ENCODE measurements around the gene FBXW7. TPM values are rescaled to one million over a fixed set of nuclear protein-coding genes. Genes with fewer than 3 reads are reported as not detected.

FBXW7 gene
- total RNA-seq, 2 donors from 2014 or later = 29.3 to 29.5 TPM

DNA sequence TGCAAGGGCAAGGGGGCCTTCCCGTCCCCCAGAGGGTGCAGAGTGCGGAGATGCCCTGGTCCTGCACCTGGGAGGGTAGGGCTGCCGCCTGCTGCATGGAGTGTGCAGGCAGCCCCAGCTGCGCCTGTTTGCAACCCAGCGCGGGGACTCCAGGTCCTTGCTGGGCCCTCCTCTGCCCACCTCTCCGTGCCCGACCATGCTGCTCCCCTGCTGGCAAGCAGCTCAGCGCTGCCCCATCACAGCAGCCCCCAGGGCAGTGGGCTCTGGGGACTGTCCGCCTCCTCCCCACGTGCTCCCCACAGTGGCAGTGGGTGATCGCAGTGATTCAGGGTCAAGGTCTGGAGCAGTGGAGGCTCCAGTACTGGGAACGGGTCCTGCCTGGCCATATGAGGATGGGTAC lies 5.0 kb upstream of the FBXW7 start:
- H3K27me3 ChIP-seq = no peaks in the 10 kb centered on the region
- intact Hi-C loops (cut with DNase I) = no loop called here
- H3K9ac ChIP-seq (ENCODE audit: low read depth in 2 of 2, low read length in 2 of 2) = no peak overlapping the region
- H3K9me3 ChIP-seq = no peaks in the 10 kb centered on the region
- H3K4me1 ChIP-seq = no peaks in the 10 kb centered on the region
- H3K27ac ChIP-seq = no peak overlapping the region
- H3K4me3 ChIP-seq = no peak overlapping the region
- no peaks in the 10 kb centered on the region for H3K36me3 ChIP-seq
- TF ChIP-seq, protein P1, sequence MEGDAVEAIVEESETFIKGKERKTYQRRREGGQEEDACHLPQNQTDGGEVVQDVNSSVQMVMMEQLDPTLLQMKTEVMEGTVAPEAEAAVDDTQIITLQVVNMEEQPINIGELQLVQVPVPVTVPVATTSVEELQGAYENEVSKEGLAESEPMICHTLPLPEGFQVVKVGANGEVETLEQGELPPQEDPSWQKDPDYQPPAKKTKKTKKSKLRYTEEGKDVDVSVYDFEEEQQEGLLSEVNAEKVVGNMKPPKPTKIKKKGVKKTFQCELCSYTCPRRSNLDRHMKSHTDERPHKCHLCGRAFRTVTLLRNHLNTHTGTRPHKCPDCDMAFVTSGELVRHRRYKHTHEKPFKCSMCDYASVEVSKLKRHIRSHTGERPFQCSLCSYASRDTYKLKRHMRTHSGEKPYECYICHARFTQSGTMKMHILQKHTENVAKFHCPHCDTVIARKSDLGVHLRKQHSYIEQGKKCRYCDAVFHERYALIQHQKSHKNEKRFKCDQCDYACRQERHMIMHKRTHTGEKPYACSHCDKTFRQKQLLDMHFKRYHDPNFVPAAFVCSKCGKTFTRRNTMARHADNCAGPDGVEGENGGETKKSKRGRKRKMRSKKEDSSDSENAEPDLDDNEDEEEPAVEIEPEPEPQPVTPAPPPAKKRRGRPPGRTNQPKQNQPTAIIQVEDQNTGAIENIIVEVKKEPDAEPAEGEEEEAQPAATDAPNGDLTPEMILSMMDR (IDR thresholded peaks at IDR 0.05) = no peak
- DNase-seq = no peak

DNA sequence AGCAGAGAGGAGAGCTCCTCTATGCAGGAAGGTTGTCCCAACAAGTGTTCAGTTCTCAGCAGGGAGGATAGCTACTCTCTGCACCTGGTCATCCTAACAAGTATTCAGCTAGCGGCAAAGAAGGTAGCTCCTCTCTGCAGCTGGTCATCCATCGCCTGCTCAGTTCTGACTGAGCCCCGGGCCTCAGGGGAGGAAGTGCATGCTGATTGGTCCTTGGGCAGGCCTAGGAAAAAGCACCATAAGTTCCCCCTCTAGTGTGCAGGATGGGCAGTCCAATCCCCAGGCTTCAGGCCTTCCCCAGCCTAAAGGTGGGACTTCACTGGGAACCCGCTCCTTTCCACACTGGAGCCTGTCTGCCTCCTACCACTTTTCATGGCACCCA lies 4.4 kb upstream of the FBXW7 start:
- TF ChIP-seq, protein P1 (IDR thresholded peaks at IDR 0.05) = no peak
- no peaks in the 10 kb centered on the region for H3K4me1 ChIP-seq
- H3K9ac ChIP-seq (ENCODE audit: low read depth in 2 of 2, low read length in 2 of 2) = no peak overlapping the region
- intact Hi-C loops (cut with DNase I) = no loop called here
- no peaks in the 10 kb centered on the region for H3K9me3 ChIP-seq
- no peaks in the 10 kb centered on the region for H3K36me3 ChIP-seq
- DNase-seq = no peak
- no peak overlapping the region for H3K27ac ChIP-seq
- H3K4me3 ChIP-seq = no peak overlapping the region
- no peaks in the 10 kb centered on the region for H3K27me3 ChIP-seq

DNA sequence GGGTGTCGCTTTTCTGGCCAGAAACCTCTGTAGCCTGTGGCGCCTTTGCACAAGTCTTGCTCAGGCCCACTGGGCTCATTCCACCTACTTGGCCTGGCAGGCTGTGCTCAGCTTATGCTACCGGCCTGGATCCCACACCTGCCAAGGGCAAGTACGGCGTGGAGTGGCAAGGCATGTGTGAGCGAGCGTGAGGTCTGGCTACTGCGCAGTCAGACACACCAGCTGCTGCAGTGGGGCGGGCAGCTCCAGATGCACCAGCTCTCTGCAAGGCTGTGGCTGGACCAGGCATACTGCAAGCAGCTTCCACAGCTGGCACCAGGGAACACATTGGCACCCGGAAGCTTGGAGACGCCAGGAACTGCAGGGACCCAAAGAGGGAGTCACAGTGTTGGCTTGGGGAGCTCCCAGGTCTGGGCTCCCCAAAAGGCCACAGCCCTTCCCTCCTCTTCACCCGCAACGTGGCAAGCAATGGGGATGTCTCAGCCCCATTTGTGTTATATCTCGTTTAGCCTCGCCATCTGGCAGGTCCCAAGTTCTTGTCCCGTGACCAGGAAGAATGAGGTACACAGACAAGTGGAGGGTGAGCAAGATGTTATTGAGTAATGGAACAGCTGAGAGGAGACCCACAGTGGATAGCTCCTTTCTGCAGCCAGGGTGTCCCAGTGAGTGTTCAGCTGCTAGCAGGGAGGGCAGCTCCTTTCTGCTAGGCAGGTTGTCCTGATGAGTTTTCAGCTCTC lies 3.8 kb upstream of the FBXW7 start:
- Histone ChIP-seq H3K9me3 (no peaks in the 10 kb centered on the region), H3K36me3 (no peaks in the 10 kb centered on the region), H3K4me1 (no peaks in the 10 kb centered on the region), H3K9ac (ENCODE audit: low read depth in 2 of 2, low read length in 2 of 2) (no peak overlapping the region), H3K27me3 (no peaks in the 10 kb centered on the region), H3K27ac (no peak overlapping the region), H3K4me3 (no peak overlapping the region)
- intact Hi-C loops (cut with DNase I) = no loop called here
- TF ChIP-seq, protein P1 (IDR thresholded peaks at IDR 0.05) = no peak
- no peak for DNase-seq

DNA sequence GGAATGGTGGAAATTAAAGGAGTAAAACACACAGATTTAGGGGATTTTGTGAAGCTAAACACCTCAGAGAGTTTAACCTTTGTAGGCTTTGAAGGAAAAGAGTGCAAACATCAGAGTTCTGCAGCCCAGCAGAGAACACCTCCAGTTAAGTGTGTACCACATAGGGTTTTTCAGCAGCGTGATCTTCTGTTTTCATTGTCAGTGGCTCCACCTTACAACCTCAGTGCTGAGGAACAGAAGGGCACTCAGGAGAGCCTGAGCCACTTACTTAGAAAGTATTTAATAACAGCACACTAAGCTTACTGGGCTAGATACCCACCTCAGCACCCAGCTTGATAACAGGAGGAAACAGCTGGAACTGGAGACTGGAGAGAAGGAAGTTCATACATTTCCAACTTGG lies 2.0 kb upstream of the FBXW7 start:
- H3K4me3 ChIP-seq = no peak overlapping the region
- H3K9me3 ChIP-seq = no peaks in the 10 kb centered on the region
- H3K4me1 ChIP-seq = peaks cover 14% of the 10 kb centered on the region
- TF ChIP-seq, protein P1 (IDR thresholded peaks at IDR 0.05) = no peak
- no peak overlapping the region for H3K27ac ChIP-seq
- no peaks in the 10 kb centered on the region for H3K36me3 ChIP-seq
- DNase-seq = no peak
- H3K27me3 ChIP-seq = no peaks in the 10 kb centered on the region
- intact Hi-C loops (cut with DNase I) = no loop called here
- H3K9ac ChIP-seq (ENCODE audit: low read depth in 2 of 2, low read length in 2 of 2) = peak overlapping the region in 1 of 2 donors; percentile 95

DNA sequence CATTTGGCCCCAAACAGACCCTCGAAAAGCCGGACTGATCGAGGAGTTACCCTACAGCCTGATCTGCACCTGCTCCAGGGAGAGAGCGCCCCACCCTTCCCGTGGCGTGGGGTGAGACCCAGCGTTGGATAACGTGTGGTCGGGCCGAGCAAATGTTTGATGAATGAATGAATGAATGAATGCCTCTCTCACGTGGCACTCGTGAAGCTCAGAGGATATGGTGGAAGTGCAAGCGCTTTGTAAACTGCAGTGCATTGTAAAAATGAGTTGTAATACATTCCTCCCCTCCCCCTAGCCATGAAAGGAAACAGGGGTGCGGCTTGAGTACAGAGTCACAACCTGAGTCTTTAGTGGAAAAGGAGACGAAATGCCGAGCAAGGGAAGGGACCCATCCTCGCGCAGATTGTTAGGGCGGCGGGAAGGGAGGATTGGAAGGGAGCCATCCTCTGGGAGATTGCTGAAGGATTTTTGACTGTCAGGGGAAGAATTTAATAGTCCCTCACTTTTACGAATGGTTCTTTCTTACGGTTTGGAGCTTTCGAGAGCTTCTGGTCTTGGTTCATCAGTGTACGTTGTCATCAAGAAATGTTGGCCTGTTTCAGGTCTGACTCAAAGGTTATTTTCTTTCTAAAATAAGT lies 772 bp upstream of the FBXW7 start:
- Histone ChIP-seq H3K9ac (ENCODE audit: low read depth in 2 of 2, low read length in 2 of 2) (peak overlapping the region; percentile 94 to 95), H3K4me3 (peak overlapping the region; percentile 99), H3K9me3 (no peaks in the 10 kb centered on the region), H3K4me1 (peaks cover 16% of the 10 kb centered on the region), H3K27me3 (no peaks in the 10 kb centered on the region), H3K27ac (peak overlapping the region; percentile 98), H3K36me3 (no peaks in the 10 kb centered on the region)
- TF ChIP-seq, protein P1 (IDR thresholded peaks at IDR 0.05) = no peak
- peak; percentile 73 for DNase-seq
- intact Hi-C loops (cut with DNase I) = no loop called here

Measured in colonic mucosa (tissue), 4 donors.